HepG2 (cell line): Measurements from ENCODE around the gene HOXA4. TPM values are rescaled to one million over a fixed set of nuclear protein-coding genes. Genes with fewer than 3 reads are reported as not detected.
A peak's percentile ranks its signal among the peaks of the same experiment; 100 is the strongest.

ENCODE experiments used
- AHDC1 ChIP-seq: sonication (generic); formaldehyde crosslinking; IDR thresholded peaks from 2 replicates; pipeline ENCODE4 v1.5.1; 2020; ENCODE audit warnings: mild to moderate bottlenecking, missing genetic modification reagents, borderline replicate concordance
- ARID5B ChIP-seq: IDR thresholded peaks from 2 replicates; pipeline ENCODE4 v1.4.0; 2020; ENCODE audit warnings: mild to moderate bottlenecking, missing genetic modification reagents
- ATF3 ChIP-seq: sonication (generic); formaldehyde crosslinking; IDR thresholded peaks from 2 replicates; pipeline ENCODE4 v1.4.0; 2020; ENCODE audit warnings: missing genetic modification reagents
- CAMTA2 ChIP-seq: sonication (generic); formaldehyde crosslinking; IDR thresholded peaks from 2 replicates; pipeline ENCODE4 v1.4.0; 2020; ENCODE audit warnings: mild to moderate bottlenecking, missing genetic modification reagents, borderline replicate concordance
- DNMT3B ChIP-seq: conservative IDR thresholded peaks from 2 replicates; pipeline ENCODE4 v1.6.1; 2016; ENCODE audit warnings: missing biosample characterization, control low read depth
- EEA1 ChIP-seq: sonication (generic); formaldehyde crosslinking; IDR thresholded peaks from 2 replicates; pipeline ENCODE4 v1.5.1; 2020; ENCODE audit warnings: mild to moderate bottlenecking, missing genetic modification reagents, borderline replicate concordance
- FOXO1 ChIP-seq: sonication (generic); formaldehyde crosslinking; IDR thresholded peaks from 2 replicates; pipeline ENCODE4 v1.4.0; 2020; ENCODE audit warnings: missing genetic modification reagents
- HNF4A ChIP-seq: sonication (generic); formaldehyde crosslinking; IDR thresholded peaks from 2 replicates; pipeline ENCODE4 v1.4.0; 2020; ENCODE audit warnings: missing genetic modification reagents
- IKZF1 ChIP-seq: fragments of 450-650 bp; IDR thresholded peaks from 2 replicates; pipeline ENCODE4 v1.7.1; 2016
- KDM5A ChIP-seq: fragments of 200-600 bp; sonication (generic); IDR thresholded peaks from 2 replicates; pipeline ENCODE4 v1.7.0; 2018; ENCODE audit warnings: antibody characterized with exemption, mild to moderate bottlenecking, low read length, borderline replicate concordance
- THAP9 ChIP-seq: sonication (generic); formaldehyde crosslinking; IDR thresholded peaks from 2 replicates; pipeline ENCODE4; 2020; ENCODE audit warnings: missing genetic modification reagents, mild to moderate bottlenecking, borderline replicate concordance
- YY1 ChIP-seq: IDR thresholded peaks from 2 replicates; pipeline ENCODE4 v1.6.1; 2011; ENCODE audit warnings: low read length, low read depth, moderate library complexity, mild to moderate bottlenecking; ENCODE audit not compliant: insufficient read depth, insufficient replicate concordance
- ZNF138 ChIP-seq: sonication (generic); formaldehyde crosslinking; IDR thresholded peaks from 2 replicates; pipeline ENCODE4 v1.5.0; 2020; ENCODE audit warnings: mild to moderate bottlenecking, low read depth, missing genetic modification reagents
- polyA plus RNA-seq, 8 experiments: library from polyadenylated mRNA; depleted of rRNA in 3 of 8; stranded (reverse) in 7 of 8; unstranded in 1 of 8; fragments of >200 nt; fragmentation: Illumina TruSeq in 4 of 8; extraction: Trizol in 4 of 8; gene quantifications; 2 replicates each; pipeline versions ENCODE4 v1.2.1 to v1.2.3, GENCODE V29; 2011 to 2016; ENCODE audit warnings: low read depth in 4 of 8, missing spikeins in 1 of 8, mixed read lengths in 1 of 8; ENCODE audit not compliant: insufficient read depth in 1 of 8
- total RNA-seq, 5 experiments: library from RNA; depleted of rRNA; stranded (reverse); fragments of >200 nt; fragmentation: Illumina TruSeq; extraction: Trizol; gene quantifications; 2 replicates each; pipeline ENCODE4 v1.2.3, GENCODE V29; 2016; ENCODE audit warnings: low read depth in 1 of 5

HOXA4 gene
- total and polyA plus RNA-seq, 2 of the 13 experiments (the other 11 are each of a cell fraction or from before 2014, with no cell fraction given): 2.4 to 5.4 TPM

GRCh38 chr7:27130540-27131389 lies at the start of gene HOXA4 (continued):
- TF ChIP-seq AHDC1 (no peak), ZNF138 (no peak), THAP9 (CRISPR knock-in tag) (peak; percentile 80; the same call in 1 of the 2 replicates), CAMTA2 (CRISPR knock-in tag) (no peak), EEA1 (no peak), FOXO1 (peak; percentile 32; the same call in 1 of the 2 replicates), IKZF1 (no peak), HNF4A (CRISPR knock-in tag) (peak; percentile 63), DNMT3B (CRISPR knock-in tag) (no peak), ATF3 (CRISPR knock-in tag) (no peak), ARID5B (CRISPR knock-in tag) (peak; percentile 59; the same call in 1 of the 2 replicates), KDM5A (peak; percentile 54; the same call in 1 of the 2 replicates), YY1 (peak; percentile 77)
